SJCRH30 (cell line): Measurements from ENCODE around the gene EPC2. TPM values are rescaled to one million over a fixed set of nuclear protein-coding genes. Genes with fewer than 3 reads are reported as not detected.
"Not testable (repeated sequence)": the region's sequence is repeated elsewhere in the genome, so short reads cannot be mapped to it uniquely, and the experiment has no call there.

Experiments
- DNase-seq, 2 experiments: peaks; one replicate each; pipeline ENCODE4 v3.0.0-alpha.2; 2015 to 2020
- H3K27ac ChIP-seq: fragments of 250-450 bp; sonication (Bioruptor Pico); 2 replicates; pipeline ENCODE4 v1.5.1; 2020; ENCODE audit warnings: mild to moderate bottlenecking, moderate library complexity
- H3K27me3 ChIP-seq: fragments of 250-450 bp; sonication (Bioruptor Pico); 2 replicates; pipeline ENCODE4 v1.5.1; 2020; ENCODE audit warnings: mild to moderate bottlenecking, moderate library complexity
- H3K36me3 ChIP-seq: fragments of 250-450 bp; sonication (Bioruptor Pico); 2 replicates; pipeline ENCODE4 v1.5.1; 2020; ENCODE audit warnings: mild to moderate bottlenecking, moderate library complexity
- H3K4me1 ChIP-seq: fragments of 250-450 bp; sonication (Bioruptor Pico); 2 replicates; pipeline ENCODE4 v1.5.1; 2020; ENCODE audit warnings: mild to moderate bottlenecking, moderate library complexity
- H3K4me3 ChIP-seq: fragments of 250-450 bp; sonication (Bioruptor Pico); 2 replicates; pipeline ENCODE4 v1.5.1; 2020; ENCODE audit warnings: mild to moderate bottlenecking, moderate library complexity
- H3K9me3 ChIP-seq: fragments of 250-450 bp; sonication (Bioruptor Pico); replicated peaks from 2 replicates; pipeline ENCODE4 v1.5.1; 2020; ENCODE audit warnings: mild to moderate bottlenecking, moderate library complexity
- total RNA-seq: library from RNA; depleted of rRNA; stranded (reverse); fragments of >200 nt; shearing (Covaris generic); gene quantifications from 2 replicates; pipeline ENCODE4 v1.2.3, GENCODE V29; 2014

Gene EPC2
- total RNA-seq, 1 experiment from 2014 or later, result 33.1 TPM

- no peak for DNase-seq
- H3K36me3 ChIP-seq, result peaks cover 19% of the 10 kb centered on the region
- H3K9me3 ChIP-seq, result no peaks in the 10 kb centered on the region
- H3K4me3 ChIP-seq, result no peak overlapping the region
- H3K4me1 ChIP-seq, result peaks cover 14% of the 10 kb centered on the region
- H3K27ac ChIP-seq, result no peak overlapping the region
- no peaks in the 10 kb centered on the region for H3K27me3 ChIP-seq
Measured at GRCh38 chr2:148751907-148752306, 107.4 kb downstream of the EPC2 start.

- Histone ChIP-seq H3K9me3 (no peaks in the 10 kb centered on the region), H3K27ac (no peak overlapping the region), H3K4me3 (no peak overlapping the region), H3K36me3 (peaks cover 19% of the 10 kb centered on the region), H3K4me1 (peaks cover 14% of the 10 kb centered on the region), H3K27me3 (no peaks in the 10 kb centered on the region)
- no peak for DNase-seq
Measured at GRCh38 chr2:148752977-148753376, 108.4 kb downstream of the EPC2 start.

GRCh38 chr2:148754864-148755263 is 110.3 kb downstream of the EPC2 start:
- Histone ChIP-seq H3K4me1 (peaks cover 14% of the 10 kb centered on the region), H3K27ac (peak overlapping the region; percentile 46), H3K4me3 (no peak overlapping the region), H3K9me3 (no peaks in the 10 kb centered on the region), H3K27me3 (no peaks in the 10 kb centered on the region), H3K36me3 (peaks cover 20% of the 10 kb centered on the region; the same call in 1 of the 2 replicates)
- peak in 1 of 2 experiments; percentile 41 for DNase-seq

DNA sequence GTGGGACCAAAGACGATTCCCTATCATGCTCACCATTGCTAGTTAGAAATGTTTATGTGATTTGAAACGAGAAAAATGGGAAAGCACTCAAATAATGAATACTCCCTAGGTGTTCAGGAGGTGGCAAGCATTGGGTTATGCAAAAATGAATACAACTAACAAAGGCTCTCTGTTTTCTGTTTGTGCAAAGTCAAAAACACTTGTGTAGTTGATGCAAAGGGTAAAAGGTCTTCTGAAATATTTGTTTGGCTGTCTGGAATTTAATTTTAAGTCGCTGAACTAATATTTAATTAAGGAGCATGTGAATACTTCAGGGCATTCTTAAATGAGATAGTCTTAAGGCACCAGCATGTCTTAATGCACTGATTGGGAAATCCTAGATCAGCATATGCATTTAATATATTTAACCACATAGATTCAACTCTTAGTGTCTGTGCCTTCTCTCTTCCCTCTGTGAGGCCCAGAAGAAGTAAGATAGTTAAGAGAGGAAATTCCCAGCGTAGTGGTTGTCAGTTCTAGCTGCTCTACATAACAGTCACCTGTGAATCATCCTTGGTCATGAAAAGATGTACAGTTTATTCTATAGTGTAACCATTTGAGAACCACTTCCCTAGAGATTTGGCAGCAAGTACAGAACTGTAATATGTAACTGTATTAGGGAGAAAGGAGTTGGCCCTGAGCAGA is 111.9 kb downstream of the EPC2 start:
- no peaks in the 10 kb centered on the region for H3K27me3 ChIP-seq
- H3K4me3 ChIP-seq, result no peak overlapping the region
- H3K4me1 ChIP-seq, result peaks cover 14% of the 10 kb centered on the region
- no peaks in the 10 kb centered on the region for H3K9me3 ChIP-seq
- H3K36me3 ChIP-seq, result peaks cover 19% of the 10 kb centered on the region; the same call in 1 of the 2 replicates
- DNase-seq, result no peak
- H3K27ac ChIP-seq, result no peak overlapping the region

- Histone ChIP-seq H3K36me3 (peaks cover 43% of the 10 kb centered on the region), H3K4me3 (no peak overlapping the region), H3K27me3 (no peaks in the 10 kb centered on the region), H3K9me3 (no peaks in the 10 kb centered on the region), H3K4me1 (no peaks in the 10 kb centered on the region), H3K27ac (no peak overlapping the region)
- no peak for DNase-seq
Measured at GRCh38 chr2:148764815-148765214, 120.3 kb downstream of the EPC2 start.

DNA sequence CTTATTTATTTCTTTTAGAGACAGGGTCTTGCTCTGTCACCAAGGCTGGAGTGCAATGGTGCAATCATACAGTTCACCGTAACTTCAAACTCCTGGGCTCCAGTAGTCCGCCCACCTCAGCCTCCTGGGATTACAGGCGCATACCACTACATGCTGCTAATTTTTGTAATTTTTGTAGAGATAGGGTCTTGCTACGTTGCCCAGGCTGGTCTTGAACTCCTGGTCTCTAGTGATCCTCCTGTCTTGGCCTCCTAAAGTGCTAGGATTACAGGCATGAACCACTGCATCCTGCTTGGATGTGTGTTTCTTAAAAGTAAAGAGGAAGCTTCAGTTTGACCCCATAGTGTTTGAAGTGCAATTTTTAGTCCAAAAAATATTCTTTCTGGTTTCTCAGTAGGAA is 125.5 kb downstream of the EPC2 start:
- no peak for DNase-seq
- Histone ChIP-seq H3K27ac (no peak overlapping the region), H3K27me3 (no peaks in the 10 kb centered on the region), H3K4me1 (no peaks in the 10 kb centered on the region), H3K36me3 (peaks cover 44% of the 10 kb centered on the region), H3K4me3 (no peak overlapping the region), H3K9me3 (no peaks in the 10 kb centered on the region)

- H3K9me3 ChIP-seq, result no peaks in the 10 kb centered on the region
- peaks cover 46% of the 10 kb centered on the region for H3K36me3 ChIP-seq
- no peaks in the 10 kb centered on the region for H3K27me3 ChIP-seq
- H3K27ac ChIP-seq, result no peak overlapping the region
- no peak for DNase-seq
- H3K4me1 ChIP-seq, result no peaks in the 10 kb centered on the region
- H3K4me3 ChIP-seq, result no peak overlapping the region
Measured at GRCh38 chr2:148781544-148781943, 137.0 kb downstream of the EPC2 start.

DNA sequence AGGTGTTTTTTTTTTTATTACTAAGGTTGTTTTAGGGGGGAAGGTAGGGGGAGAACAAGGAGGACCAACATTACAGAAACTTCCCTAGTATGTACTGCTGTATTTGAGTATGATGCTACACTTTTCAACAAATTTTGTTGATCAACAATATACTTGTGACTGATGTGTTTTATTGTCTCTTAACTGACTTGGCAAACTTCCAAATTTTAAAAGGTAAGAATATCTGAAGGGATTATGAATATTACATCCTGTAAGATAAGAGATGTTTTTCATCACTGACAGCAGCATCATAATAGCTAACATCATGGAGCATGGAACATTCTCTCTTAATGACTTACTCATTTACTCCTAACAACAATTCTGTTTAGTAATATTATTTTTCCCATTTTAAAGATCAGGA is 144.5 kb downstream of the EPC2 start:
- H3K36me3 ChIP-seq, result peaks cover 24% of the 10 kb centered on the region
- no peaks in the 10 kb centered on the region for H3K27me3 ChIP-seq
- H3K4me1 ChIP-seq, result no peaks in the 10 kb centered on the region
- H3K9me3 ChIP-seq, result no peaks in the 10 kb centered on the region
- H3K4me3 ChIP-seq, result no peak overlapping the region
- H3K27ac ChIP-seq, result no peak overlapping the region
- DNase-seq, result no peak

DNA sequence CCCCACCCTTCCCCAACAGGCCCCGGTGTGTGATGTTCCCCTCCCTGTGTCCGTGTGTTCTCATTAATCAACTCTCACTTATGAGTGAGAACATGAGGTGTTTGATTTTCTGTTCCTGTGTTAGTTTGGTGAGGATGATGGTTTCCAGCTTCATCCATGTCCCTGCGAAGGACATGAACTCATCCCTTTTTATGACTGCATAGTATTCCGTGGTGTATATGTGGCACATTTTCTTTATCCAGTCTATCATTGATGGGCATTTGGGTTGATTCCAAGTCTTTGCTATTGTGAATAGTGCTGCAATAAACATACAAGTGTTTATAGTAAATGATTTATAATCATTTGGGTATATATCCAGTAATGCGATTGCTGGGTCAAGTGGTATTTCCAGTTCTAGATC is 145.6 kb downstream of the EPC2 start:
- not testable (repeated sequence) for H3K27ac ChIP-seq, H3K4me3 ChIP-seq, DNase-seq, H3K27me3 ChIP-seq, H3K4me1 ChIP-seq, H3K9me3 ChIP-seq
- peaks cover 15% of the 10 kb centered on the region; the same call in 1 of the 2 replicates for H3K36me3 ChIP-seq

GRCh38 chr2:148794558-148794957 is 150.0 kb downstream of the EPC2 start:
- peaks cover 26% of the 10 kb centered on the region for H3K4me1 ChIP-seq
- H3K9me3 ChIP-seq, result no peaks in the 10 kb centered on the region
- 0 out of 2 replicates have a peak, but pooled peaks cover under 1% of the 10 kb centered on the region for H3K36me3 ChIP-seq
- H3K27ac ChIP-seq, result no peak overlapping the region
- no peak for DNase-seq
- H3K27me3 ChIP-seq, result no peaks in the 10 kb centered on the region
- no peak overlapping the region for H3K4me3 ChIP-seq

GRCh38 chr2:148796735-148797512 is 152.4 kb downstream of the EPC2 start:
- Histone ChIP-seq H3K4me3 (no peak overlapping the region), H3K27ac (peak overlapping the region; percentile 12), H3K27me3 (no peaks in the 10 kb centered on the region), H3K4me1 (peaks cover 26% of the 10 kb centered on the region), H3K9me3 (no peaks in the 10 kb centered on the region), H3K36me3 (no peaks in the 10 kb centered on the region)
- peak; percentile 30 to 70 for DNase-seq

DNA sequence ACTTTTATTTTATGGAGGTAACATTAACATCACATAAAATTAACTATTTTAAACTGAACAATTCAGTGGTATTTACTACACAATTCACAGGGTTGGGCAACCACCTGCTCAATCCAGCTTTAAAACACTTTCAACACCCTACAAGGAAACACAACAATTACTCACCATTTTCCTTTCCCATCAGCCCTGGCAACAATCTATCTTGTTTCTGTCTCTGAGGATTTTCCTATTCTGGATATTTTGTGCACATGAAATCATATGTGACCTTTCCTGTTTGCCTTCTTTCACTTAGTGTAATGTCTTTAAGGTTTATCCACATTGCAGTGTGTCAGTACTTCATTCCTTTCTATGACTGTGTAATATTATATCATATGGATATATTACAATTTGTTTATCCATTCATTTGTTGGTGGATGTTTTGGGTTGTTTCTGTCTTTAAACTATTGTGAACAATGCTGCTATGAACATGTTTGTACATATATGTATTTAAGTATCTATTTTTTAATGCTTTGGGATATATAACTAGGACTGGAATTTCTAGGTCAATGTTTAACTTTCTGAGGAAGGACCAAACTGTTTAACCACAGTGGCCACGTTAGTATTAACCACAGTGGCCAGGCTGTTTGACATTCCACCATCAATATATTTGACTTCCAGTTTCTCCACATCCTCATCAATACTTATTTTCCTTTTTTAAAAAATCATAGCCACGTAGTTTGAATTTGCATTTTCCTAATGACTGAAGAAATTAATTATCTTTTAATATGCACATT is 158.1 kb downstream of the EPC2 start:
- Histone ChIP-seq H3K4me3 (no peak overlapping the region), H3K27ac (no peak overlapping the region), H3K4me1 (peaks cover 7% of the 10 kb centered on the region), H3K27me3 (no peaks in the 10 kb centered on the region), H3K9me3 (no peaks in the 10 kb centered on the region), H3K36me3 (no peaks in the 10 kb centered on the region)
- DNase-seq, result no peak

DNA sequence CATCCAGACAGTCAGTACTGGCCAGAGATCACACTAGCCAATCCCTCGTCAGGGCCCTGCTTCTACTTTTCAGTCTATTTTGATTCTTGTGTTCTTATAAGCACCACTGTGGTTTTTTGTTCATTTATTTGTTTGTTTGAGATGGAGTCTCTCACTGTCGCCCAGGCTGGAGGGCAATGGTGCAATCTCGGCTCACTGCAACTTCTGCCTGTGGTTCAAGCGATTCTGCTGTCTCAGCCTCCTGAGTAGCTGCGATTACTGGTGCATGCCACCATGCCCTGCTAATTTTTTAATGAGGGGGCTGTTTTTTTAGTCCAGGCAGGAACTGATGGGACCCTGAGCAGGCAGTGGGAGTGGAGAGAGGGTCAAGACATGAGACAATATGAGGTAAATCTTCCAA is 165.5 kb downstream of the EPC2 start:
- DNase-seq, result no peak
- no peaks in the 10 kb centered on the region for H3K9me3 ChIP-seq
- no peak overlapping the region for H3K27ac ChIP-seq
- H3K36me3 ChIP-seq, result no peaks in the 10 kb centered on the region
- H3K4me1 ChIP-seq, result peaks cover 7% of the 10 kb centered on the region; the same call in 1 of the 2 replicates
- no peak overlapping the region for H3K4me3 ChIP-seq
- H3K27me3 ChIP-seq, result no peaks in the 10 kb centered on the region

GRCh38 chr2:148812306-148812705 is 167.8 kb downstream of the EPC2 start:
- peaks cover 7% of the 10 kb centered on the region; the same call in 1 of the 2 replicates for H3K4me1 ChIP-seq
- H3K27me3 ChIP-seq, result no peaks in the 10 kb centered on the region
- no peaks in the 10 kb centered on the region for H3K9me3 ChIP-seq
- no peak overlapping the region for H3K4me3 ChIP-seq
- no peak overlapping the region for H3K27ac ChIP-seq
- no peaks in the 10 kb centered on the region for H3K36me3 ChIP-seq
- DNase-seq, result no peak

DNA sequence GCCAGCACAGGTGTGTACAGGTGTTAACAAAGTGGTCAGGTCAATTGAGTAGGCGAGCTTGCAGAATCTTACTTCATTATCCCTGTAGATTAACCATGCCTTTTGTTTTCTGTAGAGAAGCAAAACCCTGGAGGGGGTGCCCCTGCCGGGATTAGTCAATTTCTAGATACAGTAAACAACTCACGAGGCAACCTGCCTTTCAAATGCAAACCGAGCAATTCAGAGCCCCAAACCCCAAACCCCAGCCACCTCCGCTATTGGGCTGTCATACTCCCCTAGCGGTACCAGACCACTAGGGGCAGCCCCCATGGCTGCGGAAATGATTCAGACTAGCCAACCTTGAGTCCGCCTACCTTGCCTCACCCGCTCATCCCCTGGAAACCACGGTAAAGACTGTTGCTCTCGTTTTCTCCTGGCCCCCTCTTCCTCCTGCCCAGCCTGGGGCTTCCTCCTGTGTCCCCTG is 169.1 kb downstream of the EPC2 start:
- H3K36me3 ChIP-seq, result no peaks in the 10 kb centered on the region
- no peak overlapping the region for H3K27ac ChIP-seq
- H3K4me3 ChIP-seq, result no peak overlapping the region
- peaks cover 7% of the 10 kb centered on the region; the same call in 1 of the 2 replicates for H3K4me1 ChIP-seq
- H3K9me3 ChIP-seq, result no peaks in the 10 kb centered on the region
- DNase-seq, result no peak
- H3K27me3 ChIP-seq, result no peaks in the 10 kb centered on the region
